RWPE2 (cell line): Measurements from ENCODE around the gene HES1.

Experiments used
- ATAC-seq: fragments of 200-7000 bp; cut with Tn5 transposase; 3 replicates; pipeline ENCODE4 v1.9.1; 2021; ENCODE audit warnings: low read depth
- DNase-seq: peaks from one replicate; pipeline ENCODE4 v3.0.0-alpha.2; 2020; ENCODE audit warnings: low spot score
- H3K27ac ChIP-seq: fragments of 450-650 bp; 2 replicates; pipeline ENCODE4 v1.5.1; 2017; ENCODE audit warnings: mild to moderate bottlenecking; ENCODE audit not compliant: poor library complexity, severe bottlenecking
- H3K27me3 ChIP-seq: fragments of 250-450 bp; sonication (Bioruptor Pico); 2 replicates; pipeline ENCODE4 v1.5.1; 2021; ENCODE audit warnings: mild to moderate bottlenecking, moderate library complexity; ENCODE audit not compliant: insufficient read depth, poor library complexity, severe bottlenecking
- H3K36me3 ChIP-seq: fragments of 250-450 bp; sonication (Bioruptor Pico); 2 replicates; pipeline ENCODE4 v1.5.1; 2020; ENCODE audit warnings: low read depth, mild to moderate bottlenecking, moderate library complexity
- H3K4me1 ChIP-seq: fragments of 250-450 bp; sonication (Bioruptor Pico); 2 replicates; pipeline ENCODE4 v1.5.1; 2021; ENCODE audit warnings: mild to moderate bottlenecking, moderate library complexity; ENCODE audit not compliant: insufficient read depth, poor library complexity, severe bottlenecking
- H3K4me3 ChIP-seq: fragments of 250-450 bp; sonication (Bioruptor Pico); 2 replicates; pipeline ENCODE4 v1.5.1; 2021; ENCODE audit warnings: mild to moderate bottlenecking, moderate library complexity; ENCODE audit not compliant: severe bottlenecking
- H3K9me3 ChIP-seq: fragments of 250-450 bp; sonication (Bioruptor Pico); 2 replicates; pipeline ENCODE4 v1.5.1; 2021; ENCODE audit warnings: mild to moderate bottlenecking, moderate library complexity; ENCODE audit not compliant: severe bottlenecking
- CTCF ChIP-seq: fragments of 450-650 bp; IDR thresholded peaks from one replicate; pipeline ENCODE4 v1.5.1; 2017; ENCODE audit warnings: mild to moderate bottlenecking, moderate library complexity; ENCODE audit not compliant: poor library complexity, severe bottlenecking

The HES1 gene

GRCh38 chr3:194093842-194094241, 42.1 kb upstream of the HES1 start:
- Histone ChIP-seq H3K27ac (no peak overlapping the region), H3K27me3 (no peaks in the 10 kb centered on the region), H3K9me3 (no peaks in the 10 kb centered on the region), H3K36me3 (no peaks in the 10 kb centered on the region), H3K4me1 (peaks cover 29% of the 10 kb centered on the region), H3K4me3 (no peak overlapping the region)
- ATAC-seq, result no peak
- no peak for TF ChIP-seq CTCF
- no peak for DNase-seq

GRCh38 chr3:194095464-194095863, 40.5 kb upstream of the HES1 start:
- no peak for DNase-seq

GRCh38 chr3:194095902-194096301, 40.0 kb upstream of the HES1 start:
- peaks cover 11% of the 10 kb centered on the region for H3K4me1 ChIP-seq
- DNase-seq (no peak), ATAC-seq (no peak)
- no peaks in the 10 kb centered on the region for H3K27me3 ChIP-seq
- no peak for TF ChIP-seq CTCF
- H3K4me3 ChIP-seq, result no peak overlapping the region
- no peak overlapping the region for H3K27ac ChIP-seq
- no peaks in the 10 kb centered on the region for H3K36me3 ChIP-seq
- H3K9me3 ChIP-seq, result no peaks in the 10 kb centered on the region

More at GRCh38 chr3:194095464-194095863, 40.5 kb upstream of the HES1 start:
- Histone ChIP-seq H3K4me1 (peaks cover 16% of the 10 kb centered on the region), H3K36me3 (no peaks in the 10 kb centered on the region), H3K27ac (no peak overlapping the region), H3K9me3 (no peaks in the 10 kb centered on the region), H3K27me3 (no peaks in the 10 kb centered on the region), H3K4me3 (no peak overlapping the region)
- no peak for ATAC-seq
- no peak for TF ChIP-seq CTCF

GRCh38 chr3:194097141-194097882, 38.6 kb upstream of the HES1 start:
- no peak for TF ChIP-seq CTCF
- ATAC-seq, result no peak
- H3K4me1 ChIP-seq, result peaks cover 5% of the 10 kb centered on the region

More at GRCh38 chr3:194097141-194097882, 38.6 kb upstream of the HES1 start:
- no peak for DNase-seq
- H3K36me3 ChIP-seq, result no peaks in the 10 kb centered on the region
- H3K27ac ChIP-seq, result no peak overlapping the region
- no peaks in the 10 kb centered on the region for H3K9me3 ChIP-seq
- no peaks in the 10 kb centered on the region for H3K27me3 ChIP-seq
- no peak overlapping the region for H3K4me3 ChIP-seq
